ENCODE measurements around the gene KIF17. TPM values are rescaled to one million over a fixed set of nuclear protein-coding genes. Genes with fewer than 3 reads are reported as not detected.

The KIF17 gene
- total RNA-seq, 1 experiment from 2014 or later, result 2.4 TPM

- intact Hi-C loops (cut with micrococcal nuclease), result no loop called here
- Histone ChIP-seq H3K4me3 (replicated peaks in 1 of 2; ENCODE audit: low read depth in 1 of 2, low read length in 2 of 2) (no peak overlapping the region), H2AFZ (ENCODE audit: low read depth, low read length, poor library complexity, severe bottlenecking) (no peak overlapping the region), H3K9me3 (ENCODE audit: control insufficient read depth in 1 of 2, insufficient read depth in 1 of 2, low read depth in 1 of 2, low read length in 2 of 2) (no peaks in the 10 kb centered on the region), H3K36me3 (ENCODE audit: control insufficient read depth in 1 of 2, insufficient read depth in 2 of 2, low read length in 2 of 2) (no peaks in the 10 kb centered on the region), H4K20me1 (ENCODE audit: insufficient read depth) (no peaks in the 10 kb centered on the region), H3K79me2 (ENCODE audit: insufficient read depth, low read length) (no peaks in the 10 kb centered on the region), H3K27me3 (ENCODE audit: insufficient read depth, low read length) (no peaks in the 10 kb centered on the region), H3K4me1 (ENCODE audit: control insufficient read depth in 1 of 2, insufficient read depth in 2 of 2, low read length in 2 of 2) (no peaks in the 10 kb centered on the region), H3K4me2 (ENCODE audit: low read length) (no peak overlapping the region), H3K27ac (ENCODE audit: low read depth, low read length) (no peak overlapping the region), H3K9ac (ENCODE audit: low read length) (no peak overlapping the region), H3K9me2 (ENCODE audit: insufficient read depth) (no peaks in the 10 kb centered on the region)
- TF ChIP-seq EZH2phosphoT487 (IDR thresholded peaks at IDR 0.05; ENCODE audit: borderline replicate concordance) (no peak), EZH2 (IDR thresholded peaks at IDR 0.05) (no peak)
- ChIA-PET POLR2A (no interaction called here), RAD21 (ENCODE audit: low non-redundant PET in 1 of 2, low total read pairs in 2 of 2, uncharacterized antibody in 2 of 2, unreplicated experiment in 2 of 2) (no interaction called here), CTCF (no interaction called here)
- ATAC-seq (no peak), DNase-seq (ENCODE audit: low read depth, low spot score) (no peak)
- no TSS peak for BruUV-seq (replicated peaks)
Measured at GRCh38 chr1:20681999-20682398, 35.8 kb downstream of the KIF17 start.

- H2AFZ ChIP-seq (ENCODE audit: low read depth, low read length, poor library complexity, severe bottlenecking), result no peak overlapping the region
- intact Hi-C loops (cut with micrococcal nuclease), result no loop called here
- POLR2A ChIA-PET, result no interaction called here
Measured at GRCh38 chr1:20680269-20680668, 37.5 kb downstream of the KIF17 start.

More at GRCh38 chr1:20680269-20680668, 37.5 kb downstream of the KIF17 start:
- Histone ChIP-seq H3K4me1 (ENCODE audit: control insufficient read depth in 1 of 2, insufficient read depth in 2 of 2, low read length in 2 of 2) (no peaks in the 10 kb centered on the region), H3K9me2 (ENCODE audit: insufficient read depth) (no peaks in the 10 kb centered on the region), H4K20me1 (ENCODE audit: insufficient read depth) (no peaks in the 10 kb centered on the region), H3K9ac (ENCODE audit: low read length) (no peak overlapping the region), H3K79me2 (ENCODE audit: insufficient read depth, low read length) (no peaks in the 10 kb centered on the region), H3K27me3 (ENCODE audit: insufficient read depth, low read length) (no peaks in the 10 kb centered on the region), H3K4me3 (replicated peaks in 1 of 2; ENCODE audit: low read depth in 1 of 2, low read length in 2 of 2) (no peak overlapping the region), H3K4me2 (ENCODE audit: low read length) (no peak overlapping the region), H3K36me3 (ENCODE audit: control insufficient read depth in 1 of 2, insufficient read depth in 2 of 2, low read length in 2 of 2) (no peaks in the 10 kb centered on the region), H3K9me3 (ENCODE audit: control insufficient read depth in 1 of 2, insufficient read depth in 1 of 2, low read depth in 1 of 2, low read length in 2 of 2) (no peaks in the 10 kb centered on the region), H3K27ac (ENCODE audit: low read depth, low read length) (no peak overlapping the region)
- no peak for DNase-seq (ENCODE audit: low read depth, low spot score)
- ChIA-PET CTCF (no interaction called here), RAD21 (ENCODE audit: low non-redundant PET in 1 of 2, low total read pairs in 2 of 2, uncharacterized antibody in 2 of 2, unreplicated experiment in 2 of 2) (no interaction called here)
- BruUV-seq (replicated peaks), result no TSS peak
- no peak for TF ChIP-seq YY1 (IDR thresholded peaks at IDR 0.05; ENCODE audit: extremely low read depth, insufficient replicate concordance, low read depth, low read length)
- TF ChIP-seq EZH2phosphoT487 (IDR thresholded peaks at IDR 0.05; ENCODE audit: borderline replicate concordance), result no peak
- no peak for TF ChIP-seq ZNF274 (IDR thresholded peaks at IDR 0.05; ENCODE audit: low read depth, low read length)
- no peak for TF ChIP-seq REST (IDR thresholded peaks at IDR 0.05; ENCODE audit: low read depth)
- no peak for TF ChIP-seq TCF7L2 (IDR thresholded peaks at IDR 0.05; ENCODE audit: borderline replicate concordance, extremely low read depth, insufficient read depth, insufficient read length)
- TF ChIP-seq CBX3 (IDR thresholded peaks at IDR 0.05; ENCODE audit: low read depth), result no peak
- no peak for TF ChIP-seq EGR1 (IDR thresholded peaks at IDR 0.05; ENCODE audit: low read depth)
- TF ChIP-seq CTCF (IDR thresholded peaks at IDR 0.05 in 2 of 3, conservative IDR thresholded peaks at IDR 0.05 in 1 of 3; ENCODE audit: borderline replicate concordance in 1 of 3, insufficient read depth in 1 of 3, low read depth in 2 of 3, low read length in 2 of 3), result no peak
- TF ChIP-seq ZFX (IDR thresholded peaks at IDR 0.05), result no peak
- no peak for TF ChIP-seq SIN3A (IDR thresholded peaks at IDR 0.05; ENCODE audit: low read depth)
- TF ChIP-seq FOSL1 (IDR thresholded peaks at IDR 0.05; ENCODE audit: low read depth), result no peak
- no peak for ATAC-seq

Measured in HCT116 (cell line).